DND-41 (cell line): ENCODE data around the gene LRRC8D.

ENCODE experiments used
- EZH2 ChIP-seq: IDR thresholded peaks from 3 replicates; pipeline ENCODE4 v1.6.1; 2012; ENCODE audit warnings: borderline replicate concordance, low read depth, mild to moderate bottlenecking, moderate library complexity, low read length, inconsistent platforms; ENCODE audit not compliant: severe bottlenecking
- TF ChIP-seq, protein P1 (sequence below): IDR thresholded peaks from 2 replicates; pipeline ENCODE4 v1.5.1; 2012; ENCODE audit warnings: borderline replicate concordance, low read length, moderate library complexity, mild to moderate bottlenecking; ENCODE audit not compliant: poor library complexity, severe bottlenecking; ENCODE audit errors: extremely low read depth

DNA sequence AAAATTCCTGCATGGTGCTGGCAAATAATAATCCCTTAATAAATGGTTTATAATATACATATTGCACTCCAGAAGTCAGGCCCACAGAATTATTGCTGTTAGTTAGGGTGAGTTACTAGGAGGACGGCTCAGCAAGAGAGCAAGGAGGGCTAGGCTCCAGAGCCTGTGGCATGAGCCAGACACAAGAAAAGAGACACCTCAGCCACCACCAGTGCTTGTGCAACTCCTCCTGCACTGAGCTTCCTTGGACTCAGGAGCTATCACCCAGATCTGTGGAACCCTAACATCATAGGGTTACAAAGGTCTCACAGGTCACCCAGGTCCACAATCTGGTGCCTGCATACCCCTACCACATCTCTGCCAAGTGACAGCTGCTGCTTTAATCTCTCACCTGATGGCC, 12.8 kb upstream of the LRRC8D start:
- TF ChIP-seq, protein P1, sequence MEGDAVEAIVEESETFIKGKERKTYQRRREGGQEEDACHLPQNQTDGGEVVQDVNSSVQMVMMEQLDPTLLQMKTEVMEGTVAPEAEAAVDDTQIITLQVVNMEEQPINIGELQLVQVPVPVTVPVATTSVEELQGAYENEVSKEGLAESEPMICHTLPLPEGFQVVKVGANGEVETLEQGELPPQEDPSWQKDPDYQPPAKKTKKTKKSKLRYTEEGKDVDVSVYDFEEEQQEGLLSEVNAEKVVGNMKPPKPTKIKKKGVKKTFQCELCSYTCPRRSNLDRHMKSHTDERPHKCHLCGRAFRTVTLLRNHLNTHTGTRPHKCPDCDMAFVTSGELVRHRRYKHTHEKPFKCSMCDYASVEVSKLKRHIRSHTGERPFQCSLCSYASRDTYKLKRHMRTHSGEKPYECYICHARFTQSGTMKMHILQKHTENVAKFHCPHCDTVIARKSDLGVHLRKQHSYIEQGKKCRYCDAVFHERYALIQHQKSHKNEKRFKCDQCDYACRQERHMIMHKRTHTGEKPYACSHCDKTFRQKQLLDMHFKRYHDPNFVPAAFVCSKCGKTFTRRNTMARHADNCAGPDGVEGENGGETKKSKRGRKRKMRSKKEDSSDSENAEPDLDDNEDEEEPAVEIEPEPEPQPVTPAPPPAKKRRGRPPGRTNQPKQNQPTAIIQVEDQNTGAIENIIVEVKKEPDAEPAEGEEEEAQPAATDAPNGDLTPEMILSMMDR = no peak
- no peak for TF ChIP-seq EZH2
